Brain microvascular endothelial cell (primary cell): ENCODE measurements around the gene MAP3K3.

Experiments used
- DNase-seq: peaks from one replicate; pipeline ENCODE4 v3.0.0-alpha.2; 2020
- H3K27ac ChIP-seq: fragments of 250-450 bp; sonication (Bioruptor Pico); 2 replicates; pipeline ENCODE4 v1.5.1; 2020; ENCODE audit warnings: mild to moderate bottlenecking, moderate library complexity
- H3K27me3 ChIP-seq: fragments of 250-450 bp; sonication (Bioruptor Pico); replicated peaks from 2 replicates; pipeline ENCODE4 v1.5.1; 2020; ENCODE audit warnings: mild to moderate bottlenecking
- H3K36me3 ChIP-seq: fragments of 250-450 bp; sonication (Bioruptor Pico); replicated peaks from 2 replicates; pipeline ENCODE4 v1.5.1; 2020; ENCODE audit warnings: mild to moderate bottlenecking
- H3K4me3 ChIP-seq: 2 replicates; pipeline ENCODE4 v1.5.1; 2011; ENCODE audit warnings: low read depth, mild to moderate bottlenecking, control low read depth, low read length, moderate library complexity
- CTCF ChIP-seq: IDR thresholded peaks from 2 replicates; pipeline ENCODE4 v1.5.1; 2011; ENCODE audit warnings: low read depth, mild to moderate bottlenecking, moderate library complexity, low read length, control low read depth, inconsistent platforms; ENCODE audit errors: missing control alignments
- in situ Hi-C: cut with HindIII; loops from 2 replicates; pipeline ENCODE4 v1.10.0; 2017; ENCODE audit warnings: low sequenced_read_pairs, low pct_ligation_motif_present

Gene MAP3K3

GRCh38 chr17:63647936-63648335 is 25.7 kb downstream of the MAP3K3 start:
- no peaks in the 10 kb centered on the region for H3K27me3 ChIP-seq
- peaks cover 6% of the 10 kb centered on the region for H3K36me3 ChIP-seq
- in situ Hi-C loops, result no loop called here
- H3K4me3 ChIP-seq, result no peak overlapping the region
- H3K27ac ChIP-seq, result no peak overlapping the region
- TF ChIP-seq CTCF, result no peak
- no peak for DNase-seq

DNA sequence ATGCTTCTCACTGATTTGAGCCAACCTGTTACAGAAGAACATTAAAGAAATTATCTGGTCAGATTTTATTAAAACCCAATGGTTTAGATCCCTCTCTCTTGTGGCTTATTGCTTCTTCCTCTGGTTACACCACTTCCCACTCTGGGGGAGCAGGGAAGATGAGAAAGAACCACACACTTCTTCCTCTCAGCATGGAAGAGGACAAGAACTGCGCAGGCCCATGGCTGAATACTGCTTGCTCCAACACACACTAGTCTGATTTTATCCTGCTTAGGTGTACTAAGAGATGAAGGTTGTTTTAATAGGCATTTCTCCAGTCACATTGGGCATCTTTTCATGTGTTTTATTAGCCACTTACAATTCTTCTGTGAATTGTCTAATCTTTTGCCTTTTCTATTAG is 27.6 kb downstream of the MAP3K3 start:
- Histone ChIP-seq H3K27me3 (no peaks in the 10 kb centered on the region), H3K4me3 (no peak overlapping the region), H3K27ac (no peak overlapping the region), H3K36me3 (peaks cover 13% of the 10 kb centered on the region)
- in situ Hi-C loops, result no loop called here
- no peak for TF ChIP-seq CTCF
- no peak for DNase-seq

GRCh38 chr17:63652106-63652505 is 29.9 kb downstream of the MAP3K3 start:
- Histone ChIP-seq H3K4me3 (no peak overlapping the region), H3K36me3 (peaks cover 14% of the 10 kb centered on the region), H3K27me3 (no peaks in the 10 kb centered on the region), H3K27ac (no peak overlapping the region)
- in situ Hi-C loops, result no loop called here
- TF ChIP-seq CTCF, result no peak
- DNase-seq, result no peak

DNA sequence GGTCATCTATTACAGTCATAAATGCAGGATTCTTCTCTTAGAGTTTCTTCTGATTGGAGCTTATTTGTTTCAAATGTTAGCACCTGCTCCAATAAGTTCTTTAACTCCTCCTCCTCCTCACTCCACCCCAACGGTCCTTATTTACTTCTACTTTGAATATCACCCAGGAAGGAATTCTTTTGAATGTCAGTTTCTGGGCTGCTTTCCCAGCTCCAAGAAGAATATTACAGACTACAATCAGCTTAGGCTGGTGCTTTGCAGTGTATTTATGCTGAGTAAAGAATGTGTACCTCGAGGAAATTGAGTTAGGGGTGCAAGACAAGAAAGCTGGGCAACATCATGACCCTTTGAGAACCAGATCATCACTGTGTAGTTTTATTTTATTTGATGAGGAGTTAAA is 30.8 kb downstream of the MAP3K3 start:
- no peaks in the 10 kb centered on the region for H3K27me3 ChIP-seq
- in situ Hi-C loops, result no loop called here
- no peak overlapping the region for H3K27ac ChIP-seq
- H3K36me3 ChIP-seq, result peaks cover 20% of the 10 kb centered on the region
- no peak overlapping the region for H3K4me3 ChIP-seq
- no peak for TF ChIP-seq CTCF
- no peak for DNase-seq

- no peak overlapping the region for H3K4me3 ChIP-seq
- in situ Hi-C loops, result no loop called here
These were observed 35.6 kb downstream of the MAP3K3 start for GRCh38 chr17:63657786-63658185.

More at GRCh38 chr17:63657786-63658185, 35.6 kb downstream of the MAP3K3 start:
- Histone ChIP-seq H3K27me3 (no peaks in the 10 kb centered on the region), H3K27ac (no peak overlapping the region), H3K36me3 (peaks cover 21% of the 10 kb centered on the region)
- TF ChIP-seq CTCF, result no peak
- DNase-seq, result no peak
